ENCODE results near the gene MSRB3.
"Not testable (repeated sequence)": the region's sequence is repeated elsewhere in the genome, so short reads cannot be mapped to it uniquely, and the experiment has no call there.

Gene MSRB3

DNA sequence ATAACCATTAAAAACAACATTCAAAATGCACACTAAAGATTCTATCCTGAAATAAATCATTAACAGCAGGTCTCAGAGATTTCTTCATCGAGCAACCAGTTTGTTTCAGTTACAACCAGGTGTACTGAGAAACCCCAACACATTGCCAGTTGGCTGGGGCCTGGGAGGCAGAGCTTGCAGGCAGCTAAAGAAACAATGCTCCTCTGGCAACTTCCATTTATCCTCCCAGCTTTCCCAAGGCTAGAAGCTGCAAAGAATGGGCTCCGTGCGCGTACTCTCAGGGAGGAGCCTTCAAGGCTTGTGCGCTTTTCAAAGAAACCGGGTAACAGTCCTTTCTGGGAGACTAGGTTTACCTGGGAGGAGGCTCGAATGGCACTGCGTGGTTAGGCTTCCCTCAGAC, 181.6 kb downstream of the MSRB3 start:
- DNase-seq, result no peak

- no peak for DNase-seq
Measured at GRCh38 chr12:65461017-65461416, 182.5 kb downstream of the MSRB3 start.

GRCh38 chr12:65462484-65462883, 184.0 kb downstream of the MSRB3 start:
- DNase-seq, result no peak

GRCh38 chr12:65463082-65463481, 184.6 kb downstream of the MSRB3 start:
- DNase-seq, result no peak

- no peak for DNase-seq
Measured at GRCh38 chr12:65463611-65464010, 185.1 kb downstream of the MSRB3 start.

DNA sequence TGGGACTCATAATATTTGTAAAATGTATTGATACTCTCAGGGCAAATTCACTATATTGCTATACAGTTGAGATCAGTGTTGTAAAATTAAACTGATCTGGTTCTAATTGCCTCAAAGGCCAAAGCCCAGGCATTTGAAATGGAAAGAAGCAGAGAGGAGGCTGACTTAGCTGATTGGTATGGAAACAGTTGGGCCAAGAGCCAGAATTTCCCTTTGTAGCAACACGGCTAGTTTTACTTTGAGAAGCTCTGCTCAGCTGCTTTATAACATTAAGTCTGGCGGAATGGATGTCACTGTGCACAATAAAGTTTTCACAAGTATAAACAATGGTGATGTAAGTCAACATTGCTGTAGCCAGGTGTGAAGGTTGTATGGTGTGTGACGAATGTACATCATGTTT, 186.4 kb downstream of the MSRB3 start:
- DNase-seq, result no peak

GRCh38 chr12:65465766-65466547, 187.5 kb downstream of the MSRB3 start:
- no peak for DNase-seq

GRCh38 chr12:65466911-65467310, 188.4 kb downstream of the MSRB3 start:
- no peak for DNase-seq

DNA sequence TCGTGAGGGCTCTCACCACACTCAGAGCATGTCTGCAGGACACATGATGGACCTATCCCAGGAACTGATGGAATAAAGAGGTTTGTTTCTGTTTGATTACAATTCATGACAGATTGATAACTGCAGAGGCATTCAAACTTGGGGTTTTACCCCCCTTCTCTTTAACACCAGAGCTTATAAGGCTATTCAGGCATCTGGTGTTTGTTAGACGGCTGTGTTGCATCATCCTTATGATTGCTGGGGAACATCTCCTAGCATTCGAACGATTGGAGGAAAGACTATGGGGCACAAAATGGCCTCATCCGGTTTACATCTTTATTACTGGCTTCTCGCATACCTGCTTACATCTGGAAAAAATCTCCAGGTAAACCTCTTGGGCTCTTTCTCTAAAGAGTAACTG, 191.8 kb downstream of the MSRB3 start:
- no peak for DNase-seq

DNA sequence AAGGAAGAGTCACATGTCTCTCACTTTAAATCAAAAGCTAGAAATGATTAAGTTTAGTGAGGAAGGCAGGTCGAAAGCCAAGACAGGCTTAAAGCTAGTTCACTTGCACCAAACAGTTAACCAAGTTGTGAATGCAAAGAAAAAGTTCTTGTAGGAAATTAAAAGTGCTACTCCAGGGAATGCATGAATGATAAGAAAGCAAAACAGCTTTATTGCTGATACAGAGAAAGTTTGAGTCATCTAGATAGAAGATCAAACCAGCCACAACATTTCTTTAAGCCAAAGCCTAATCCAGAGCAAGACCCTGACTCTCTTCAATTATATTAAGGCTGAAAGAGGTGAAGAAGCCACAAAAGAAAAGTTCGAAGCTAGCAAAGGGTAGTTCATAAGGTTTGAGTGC, 193.6 kb downstream of the MSRB3 start:
- DNase-seq, result no peak

DNA sequence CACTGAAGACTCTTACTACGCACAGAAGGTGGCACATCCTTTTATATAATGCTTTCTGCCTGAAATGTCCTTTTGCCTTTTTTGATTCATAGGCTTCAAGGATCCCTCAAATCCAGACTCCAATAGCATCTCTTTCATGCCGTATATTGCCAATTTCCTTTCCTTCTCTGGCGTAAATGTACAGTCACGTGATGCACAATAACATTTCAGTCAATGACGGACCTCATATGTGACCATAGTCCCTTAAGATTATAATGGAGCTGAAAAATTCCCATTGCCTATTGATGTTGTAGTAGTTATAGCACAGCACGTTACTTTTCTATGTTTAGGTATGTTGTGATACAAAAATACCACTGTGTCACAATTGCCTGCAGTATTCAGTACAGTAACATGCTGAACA, 196.3 kb downstream of the MSRB3 start:
- DNase-seq, result no peak

DNA sequence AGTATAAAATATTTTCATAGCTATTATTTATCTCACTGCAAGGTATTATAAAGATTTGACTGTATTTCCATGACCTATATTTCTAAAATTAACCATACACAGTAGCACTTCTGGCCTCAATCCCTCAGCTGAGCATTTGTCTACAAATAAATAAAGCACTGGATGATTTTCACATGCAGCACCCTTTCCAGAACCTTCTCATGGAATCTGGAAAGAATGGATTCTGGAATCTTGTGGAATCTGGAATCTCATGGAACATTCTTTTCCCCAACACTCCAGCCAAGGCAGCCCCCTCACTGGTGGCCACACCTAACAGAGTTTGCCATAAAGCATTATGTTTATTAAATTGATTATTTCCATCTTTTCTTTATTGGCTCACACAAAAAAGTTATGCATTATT, 199.2 kb downstream of the MSRB3 start:
- DNase-seq, result no peak

DNA sequence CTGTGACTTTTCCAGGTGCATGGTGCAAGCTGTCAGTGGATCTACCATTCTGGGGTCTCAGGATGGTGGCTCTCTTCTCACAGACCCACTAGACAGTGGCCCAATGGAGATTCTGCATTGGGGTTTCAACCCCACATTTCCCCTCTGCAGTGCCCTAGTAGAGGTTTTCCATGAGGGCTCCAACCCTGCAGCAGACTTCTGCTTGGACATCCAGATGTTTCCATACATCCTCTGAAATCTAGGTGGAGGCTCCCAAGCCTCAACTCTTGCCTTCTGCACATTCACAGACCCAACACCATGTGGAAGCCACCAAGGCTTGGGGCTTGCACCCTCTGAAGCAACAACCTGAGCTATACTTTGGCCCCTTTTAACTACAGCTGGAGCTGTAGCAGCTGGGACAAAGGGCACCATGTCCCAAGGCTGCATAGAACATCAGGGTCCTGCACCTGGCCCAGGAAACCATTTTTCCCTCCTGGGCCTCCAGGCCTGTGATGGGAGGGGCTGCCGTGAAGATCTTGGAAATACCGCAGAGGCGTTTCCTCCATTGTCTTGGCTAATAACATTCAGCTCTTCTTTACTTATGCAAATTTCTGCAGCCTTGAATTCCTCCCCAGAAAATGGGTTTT, 205.5 kb downstream of the MSRB3 start:
- not testable (repeated sequence) for DNase-seq

DNA sequence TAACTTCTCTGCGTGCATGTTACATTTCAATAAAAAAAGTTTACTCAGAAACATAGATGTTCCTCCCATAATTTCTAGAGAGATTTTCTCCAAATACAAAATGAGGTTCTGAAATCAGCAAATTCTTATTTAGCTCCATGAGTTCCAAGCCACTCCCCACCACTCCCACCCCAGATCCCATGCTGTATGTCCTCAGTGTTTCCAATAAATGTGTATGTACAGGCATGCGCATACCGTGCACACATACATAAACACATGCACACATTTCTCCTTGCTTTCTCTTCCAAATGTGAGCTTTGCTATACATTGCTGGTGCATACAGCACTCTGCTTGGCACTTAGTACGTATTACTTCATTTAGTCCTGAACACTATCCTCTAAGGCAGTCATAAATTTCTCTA, 209.7 kb downstream of the MSRB3 start:
- no peak for DNase-seq

DNA sequence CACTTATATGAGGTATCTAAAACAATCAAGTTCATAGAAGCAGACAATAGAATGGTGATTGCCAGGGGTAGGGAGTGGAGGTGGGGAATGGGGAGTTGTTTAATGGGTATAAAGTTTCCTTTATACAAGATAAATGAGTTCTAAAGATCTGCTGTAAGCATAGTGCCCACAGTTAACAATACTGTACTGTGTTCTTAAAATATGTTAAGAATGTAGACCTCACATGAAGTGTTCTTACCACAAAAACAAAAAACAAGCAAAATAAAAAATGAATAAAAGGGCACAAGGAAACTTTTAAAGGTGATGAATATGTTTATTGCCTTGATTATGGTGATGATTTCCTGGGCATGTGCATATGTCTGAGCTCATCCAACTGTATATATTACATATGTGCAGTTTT, 211.8 kb downstream of the MSRB3 start:
- DNase-seq, result no peak

DNA sequence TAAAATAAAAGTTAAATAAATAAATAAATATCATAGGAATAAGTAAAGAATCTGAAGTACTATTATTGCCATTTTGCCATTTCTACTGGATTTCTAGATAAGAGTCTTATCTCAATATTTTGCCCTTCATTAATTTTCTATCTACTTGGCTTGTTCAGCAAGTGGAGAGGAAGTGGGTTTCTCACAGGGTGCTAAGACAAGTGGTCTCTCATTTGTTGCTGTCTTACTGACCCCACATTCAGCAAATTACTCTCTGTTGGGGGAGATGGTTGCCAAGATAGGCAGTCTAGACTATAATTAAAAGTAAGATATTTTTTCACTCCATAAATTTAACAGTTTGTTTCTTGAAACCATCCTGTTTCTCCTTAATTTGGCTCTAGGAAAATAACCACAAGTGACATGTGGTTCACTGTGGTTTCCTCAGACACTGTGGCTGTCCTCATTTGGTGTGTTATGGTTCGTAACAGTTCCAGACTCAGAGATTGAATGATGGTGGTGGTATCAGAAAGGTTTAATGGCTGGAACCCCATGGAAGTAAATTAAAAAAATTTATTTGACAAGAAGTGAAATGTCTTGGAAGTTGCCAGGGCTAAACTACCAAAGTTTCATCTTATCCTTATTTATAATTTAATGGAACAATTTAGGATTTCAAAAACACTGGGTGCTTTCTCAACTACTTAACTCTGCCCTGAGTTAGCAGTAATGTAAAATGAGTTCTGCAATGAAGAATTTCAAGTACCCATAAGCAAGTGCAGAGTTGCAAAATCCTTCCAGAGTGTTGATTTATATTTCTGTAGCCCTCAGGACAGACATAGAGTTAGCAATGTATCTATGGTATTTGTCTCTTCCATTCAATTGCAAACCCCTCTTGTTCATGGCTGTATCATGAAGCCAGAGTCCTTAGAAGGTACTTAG, 214.8 kb downstream of the MSRB3 start:
- DNase-seq, result no peak

DNA sequence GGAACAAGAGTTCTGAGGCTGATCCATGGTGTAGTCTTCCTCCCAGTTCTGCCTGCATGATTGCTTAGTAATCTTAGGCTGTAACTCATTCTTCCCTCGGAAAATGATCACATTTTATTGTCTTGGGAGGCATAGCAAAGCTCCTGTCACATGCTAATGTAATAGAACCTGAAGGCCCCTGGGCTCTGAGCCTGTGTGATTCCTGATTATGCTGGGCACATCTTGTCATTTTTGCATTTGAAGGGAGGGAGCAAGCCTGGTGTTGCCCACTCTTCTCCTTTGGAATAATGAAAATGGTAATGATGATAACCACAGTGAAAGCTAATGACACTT, 215.4 kb downstream of the MSRB3 start:
- no peak for DNase-seq

GRCh38 chr12:65494537-65494936, 216.1 kb downstream of the MSRB3 start:
- no peak for DNase-seq

- no peak for DNase-seq
Measured at GRCh38 chr12:65495233-65495632, 216.8 kb downstream of the MSRB3 start.

DNA sequence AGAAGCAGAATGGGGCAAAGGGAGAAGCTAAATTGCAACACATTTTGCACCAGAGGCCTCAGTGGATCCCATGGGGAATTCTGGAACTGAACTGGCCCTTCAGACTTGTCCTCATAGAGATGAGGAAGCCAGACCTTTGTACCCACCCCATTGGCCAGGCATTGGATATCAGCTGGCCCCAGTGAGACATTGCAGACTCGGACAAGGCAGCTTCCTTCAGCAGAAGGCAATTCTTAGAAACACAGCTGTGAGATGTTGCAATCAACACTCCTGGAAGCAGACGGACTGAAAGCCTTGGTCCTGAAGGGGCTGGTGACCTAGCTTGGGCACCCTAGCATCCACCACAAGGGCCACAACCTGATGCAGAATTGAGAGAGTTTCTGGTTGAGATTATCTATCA, 218.1 kb downstream of the MSRB3 start:
- no peak for DNase-seq

DNA sequence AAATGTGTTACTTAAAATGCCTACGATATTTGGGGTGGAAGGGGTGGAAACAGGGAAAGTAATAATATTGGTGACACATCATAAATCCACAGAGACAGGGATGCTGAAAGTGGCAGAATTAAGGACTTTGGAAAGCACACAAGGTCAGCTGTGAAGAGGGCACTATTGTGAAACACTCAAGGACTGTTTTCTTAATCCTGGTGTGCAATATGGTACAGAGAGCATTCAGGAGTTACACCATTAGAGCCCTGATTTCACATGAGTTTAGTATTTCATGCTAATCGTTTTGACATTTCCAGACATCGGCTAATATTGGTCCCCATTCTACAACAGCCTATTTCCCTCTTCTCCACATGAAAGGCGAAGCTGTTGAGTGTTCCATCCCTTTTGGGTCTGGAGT, 219.2 kb downstream of the MSRB3 start:
- peak in 1 of 2 experiments; percentile 32 for DNase-seq

- DNase-seq, result no peak
Measured at GRCh38 chr12:65499167-65499566, 220.7 kb downstream of the MSRB3 start.

DNA sequence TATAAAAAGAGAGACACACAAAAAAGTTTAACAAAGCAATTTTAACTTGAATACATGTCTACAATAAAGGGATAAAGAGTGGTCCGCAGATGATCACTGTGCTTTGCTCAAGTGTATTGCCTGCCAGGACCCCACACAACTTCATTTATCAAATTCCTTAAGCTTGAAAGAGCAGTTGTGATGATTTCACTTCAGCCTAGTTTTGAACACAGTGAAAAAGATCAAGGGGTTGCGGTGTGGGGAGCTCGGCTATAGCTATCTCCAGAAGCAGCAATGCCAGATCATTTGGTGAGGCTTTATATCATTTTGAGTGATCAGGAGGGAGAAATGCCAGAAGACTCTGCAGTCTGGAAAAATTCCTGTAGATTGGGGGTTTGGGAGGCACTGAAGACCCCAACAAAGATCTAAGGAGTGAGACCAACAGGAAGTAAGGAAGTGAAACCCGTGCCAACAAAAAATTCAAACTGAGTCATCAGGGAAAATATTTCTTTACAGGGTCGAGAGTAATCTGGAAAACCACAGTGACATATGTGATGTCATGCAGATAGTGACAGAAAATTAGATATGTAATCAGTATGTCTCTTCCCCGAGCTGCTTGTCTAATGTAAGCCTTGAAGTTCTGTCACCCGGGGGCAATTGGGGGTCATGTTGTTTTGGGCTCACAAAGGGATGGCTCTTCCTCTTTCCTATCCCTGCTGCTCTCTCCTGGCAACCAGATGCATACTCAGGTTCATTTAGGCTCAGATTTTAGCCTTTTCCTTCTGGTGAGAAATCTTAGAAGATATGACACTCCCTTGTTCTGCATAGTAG, 221.8 kb downstream of the MSRB3 start:
- DNase-seq, result no peak

Data from NCI-H524 (cell line).